H1 (cell line): ENCODE results near the gene CCDC8. TPM values are rescaled to one million over a fixed set of nuclear protein-coding genes. Genes with fewer than 3 reads are reported as not detected.
A peak's percentile ranks its signal among the peaks of the same experiment; 100 is the strongest.

Experiments used
- ASH2L ChIP-seq: fragments of 200-600, 300-600 bp; sonication (generic); IDR thresholded peaks from one replicate; pipeline ENCODE4 v1.7.1; 2017; ENCODE audit warnings: low read length
- ATF2 ChIP-seq: IDR thresholded peaks from 2 replicates; pipeline ENCODE4 v1.6.1; 2012; ENCODE audit warnings: low read length, inconsistent platforms
- CREB1 ChIP-seq: IDR thresholded peaks from 2 replicates; pipeline ENCODE4 v1.6.1; 2012; ENCODE audit warnings: inconsistent platforms
- CTCF ChIP-seq, 3 experiments: IDR thresholded peaks; 1 replicate in 2 of 3; 2 replicates in 1 of 3; pipeline versions ENCODE4 v1.5.1 to v1.6.1; 2011; ENCODE audit warnings: low read length in 3 of 3, mild to moderate bottlenecking in 3 of 3, inconsistent platforms in 2 of 3, low read depth in 1 of 3, moderate library complexity in 1 of 3; ENCODE audit not compliant: insufficient read depth in 1 of 3; ENCODE audit errors: control extremely low read depth in 1 of 3
- E2F6 ChIP-seq: IDR thresholded peaks from 2 replicates; pipeline ENCODE4 v1.6.1; 2012; ENCODE audit warnings: inconsistent platforms
- EZH2 ChIP-seq: fragments of 200-600 bp; sonication (generic); IDR thresholded peaks from 2 replicates; pipeline ENCODE4 v1.7.1; 2012; ENCODE audit warnings: low read depth, mild to moderate bottlenecking, moderate library complexity, low read length, inconsistent platforms; ENCODE audit not compliant: severe bottlenecking
- FOSL1 ChIP-seq: IDR thresholded peaks from 2 replicates; pipeline ENCODE4 v1.6.1; 2011; ENCODE audit warnings: mild to moderate bottlenecking, low read depth, low read length, moderate library complexity; ENCODE audit not compliant: insufficient read depth
- KDM5A ChIP-seq: fragments of 200-600 bp; IDR thresholded peaks from 2 replicates; pipeline ENCODE4 v1.7.1; 2012; ENCODE audit warnings: mild to moderate bottlenecking, low read length, inconsistent platforms, mixed read lengths
- POLR2A ChIP-seq, 2 experiments: IDR thresholded peaks; 1 replicate in 1 of 2; 2 replicates in 1 of 2; pipeline ENCODE4 v1.6.1; 2011; ENCODE audit warnings: low read depth in 2 of 2, low read length in 2 of 2, mild to moderate bottlenecking in 2 of 2; ENCODE audit errors: control extremely low read depth in 1 of 2
- RAD21 ChIP-seq, 2 experiments: IDR thresholded peaks in 1 of 2; conservative IDR thresholded peaks in 1 of 2; 2 replicates each; pipeline ENCODE4 v1.6.1; 2011; ENCODE audit warnings: low read depth in 2 of 2, low read length in 2 of 2, improper control_type of control experiment in 1 of 2, inconsistent platforms in 1 of 2, mild to moderate bottlenecking in 1 of 2, moderate library complexity in 1 of 2
- RBBP5 ChIP-seq: IDR thresholded peaks from 2 replicates; pipeline ENCODE4 v1.7.1; 2012; ENCODE audit warnings: low read depth, mild to moderate bottlenecking, inconsistent platforms, low read length, moderate library complexity, borderline replicate concordance
- RNF2 ChIP-seq: fragments of 200-900, 300-1000 bp; sonication (generic); IDR thresholded peaks from 2 replicates; pipeline ENCODE4 v1.7.1; 2016; ENCODE audit warnings: borderline replicate concordance, low read depth, mild to moderate bottlenecking, antibody characterized with exemption, low read length; ENCODE audit not compliant: poor library complexity, severe bottlenecking; ENCODE audit errors: missing control alignments
- RXRA ChIP-seq: IDR thresholded peaks from 2 replicates; pipeline ENCODE4 v1.6.1; 2011; ENCODE audit warnings: low read depth, mild to moderate bottlenecking, low read length, moderate library complexity; ENCODE audit not compliant: insufficient read depth
- SP4 ChIP-seq: IDR thresholded peaks from 2 replicates; pipeline ENCODE4 v1.6.1; 2012; ENCODE audit warnings: low read length, inconsistent platforms
- SUZ12 ChIP-seq: fragments of 200-600 bp; sonication (generic); IDR thresholded peaks from 2 replicates; pipeline ENCODE4 v1.6.1; 2012; ENCODE audit warnings: mild to moderate bottlenecking, inconsistent platforms, low read length, moderate library complexity, mixed read lengths
- TAF7 ChIP-seq: optimal IDR thresholded peaks from 2 replicates; pipeline ENCODE3; 2011; ENCODE audit warnings: low read depth, mild to moderate bottlenecking, inconsistent platforms, low read length, moderate library complexity, borderline replicate concordance
- TEAD4 ChIP-seq: IDR thresholded peaks from 2 replicates; pipeline ENCODE4 v1.6.1; 2012; ENCODE audit warnings: low read depth, low read length, inconsistent platforms, mixed read lengths
- polyA plus RNA-seq, 7 experiments: library from polyadenylated mRNA; depleted of rRNA in 3 of 7; stranded (reverse) in 5 of 7; unstranded in 2 of 7; fragments of >200 nt in 5 of 7; fragments of 200-250 nt in 2 of 7; gene quantifications; 1 replicate in 5 of 7; 2 replicates in 1 of 7; 4 replicates in 1 of 7; pipeline versions ENCODE4 v1.2.1 to v1.2.3, GENCODE V29; 2011 to 2013; ENCODE audit warnings: missing spikeins in 2 of 7, mixed read lengths in 2 of 7
- total RNA-seq: library from RNA; stranded (reverse); fragmentation: NEBNext Ultra II Directional; extraction: Animal tissue kit (Norgen Biotek cat#: 25700); gene quantifications from 2 replicates; pipeline ENCODE4 v1.2.1, GENCODE V29; 2021
- TF ChIP-seq, protein P1 (sequence below): IDR thresholded peaks from 2 replicates; pipeline ENCODE4 v1.6.1; 2012; ENCODE audit warnings: inconsistent platforms

CCDC8 gene
- total and polyA plus RNA-seq, 2 of the 8 experiments (the other 6 are each of a cell fraction or from before 2014, with no cell fraction given): 4.9 to 13.6 TPM

DNA sequence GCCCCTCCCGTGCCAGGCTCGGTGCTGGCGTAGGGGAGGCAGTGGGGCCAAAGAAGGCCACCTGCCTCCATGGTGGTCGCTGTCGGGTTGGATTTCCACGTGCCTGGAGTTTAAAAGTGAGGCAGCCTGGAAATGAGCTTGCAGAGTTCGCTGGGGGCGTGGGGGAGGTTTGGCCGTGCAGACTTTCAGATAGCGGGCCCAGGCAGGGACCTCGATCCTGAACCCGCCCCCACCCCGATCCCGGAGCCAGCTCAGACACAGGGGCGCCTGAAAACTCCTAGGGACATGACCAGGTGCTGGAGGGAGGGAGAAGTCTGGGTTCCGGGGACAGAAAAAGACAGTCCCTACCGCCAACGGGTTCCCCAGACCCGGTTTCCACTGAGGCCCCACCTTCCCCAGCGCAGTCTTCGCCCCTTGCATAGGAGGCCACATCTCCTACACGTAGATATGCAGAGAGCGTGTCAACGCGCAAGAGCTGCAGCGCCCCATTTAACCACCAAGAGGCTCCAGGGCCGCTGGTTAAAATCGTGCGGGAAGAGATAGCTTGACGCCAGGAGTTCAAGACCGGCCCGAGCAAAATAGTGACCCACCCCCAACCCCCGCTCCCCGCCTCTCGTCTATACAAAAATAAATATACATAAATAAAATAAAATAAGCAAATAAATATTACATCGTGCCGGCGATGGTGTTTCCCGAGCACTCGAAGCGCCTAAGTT lies 8.5 kb downstream of the CCDC8 start (continued):
- TF ChIP-seq CTCF (IDR thresholded peaks at IDR 0.05; ENCODE audit: control extremely low read depth in 1 of 3, insufficient read depth in 1 of 3, low read depth in 1 of 3, low read length in 3 of 3) (peak; percentile 46 to 58 (median 51)), KDM5A (no peak), E2F6 (no peak), RNF2 (no peak), EZH2 (no peak), ASH2L (no peak), POLR2A (IDR thresholded peaks at IDR 0.05; ENCODE audit: control extremely low read depth in 1 of 2, low read depth in 2 of 2, low read length in 2 of 2) (no peak), SP4 (no peak), RBBP5 (no peak), RXRA (no peak), RAD21 (IDR thresholded peaks at IDR 0.05 in 1 of 2, conservative IDR thresholded peaks at IDR 0.05 in 1 of 2; ENCODE audit: low read depth in 2 of 2, low read length in 2 of 2) (peak; percentile 42 to 60), SUZ12 (peak; percentile 54; the same call in 1 of the 2 replicates), CREB1 (no peak), FOSL1 (no peak), TEAD4 (no peak), TAF7 (no peak), ATF2 (no peak)
- TF ChIP-seq, protein P1, sequence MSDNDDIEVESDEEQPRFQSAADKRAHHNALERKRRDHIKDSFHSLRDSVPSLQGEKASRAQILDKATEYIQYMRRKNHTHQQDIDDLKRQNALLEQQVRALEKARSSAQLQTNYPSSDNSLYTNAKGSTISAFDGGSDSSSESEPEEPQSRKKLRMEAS: 0 out of 2 replicates have a peak, but pooled peaks have one; percentile 2
